ENCODE data around the gene ADGRL2. TPM values are rescaled to one million over a fixed set of nuclear protein-coding genes. Genes with fewer than 3 reads are reported as not detected.

Gene ADGRL2
- polyA plus RNA-seq, 3 donors, result not detected

DNA sequence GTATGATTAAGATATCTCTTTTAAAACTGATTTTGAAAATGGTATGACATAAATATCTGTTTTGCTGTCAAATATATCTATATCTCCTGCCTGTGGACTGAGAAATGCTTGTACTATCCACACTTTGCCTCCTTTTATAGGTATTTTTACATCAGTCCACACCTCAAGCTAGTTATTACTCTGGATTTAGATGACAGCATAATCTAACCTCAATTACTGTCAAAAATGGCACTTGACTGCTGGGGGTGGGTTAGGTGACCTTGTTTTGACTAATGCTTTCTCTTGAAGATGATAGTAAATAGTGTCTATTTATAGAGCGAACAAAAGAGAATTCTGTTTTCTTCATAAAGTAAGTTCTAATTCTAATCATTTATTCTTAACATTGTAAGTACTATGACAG lies 9.1 kb downstream of the ADGRL2 start:
- H3K9me3 Mint-ChIP-seq, result no peaks in the 10 kb centered on the region
- no peaks in the 10 kb centered on the region for H3K36me3 Mint-ChIP-seq
- Histone ChIP-seq H4K20me1 (ENCODE audit: insufficient read depth, low read length) (no peaks in the 10 kb centered on the region), H3K9me3 (replicated peaks in 1 of 2; ENCODE audit: control insufficient read depth in 1 of 2, insufficient read depth in 1 of 2, low read length in 2 of 2) (no peaks in the 10 kb centered on the region), H2AFZ (ENCODE audit: insufficient read depth, low read depth, low read length, poor library complexity, severe bottlenecking) (no peak overlapping the region), H3K36me3 (replicated peaks in 1 of 2; ENCODE audit: control insufficient read depth in 1 of 2, insufficient read depth in 2 of 2, low read length in 2 of 2) (no peaks in the 10 kb centered on the region), H3K4me3 (replicated peaks in 1 of 3; ENCODE audit: low read depth in 2 of 3, low read length in 3 of 3) (no peak overlapping the region), H3K79me2 (ENCODE audit: insufficient read depth, low read length) (no peaks in the 10 kb centered on the region), H3K27ac (ENCODE audit: low read depth in 1 of 2, low read length in 2 of 2) (no peak overlapping the region), H3K9ac (ENCODE audit: insufficient read depth, low read length, poor library complexity, severe bottlenecking) (no peak overlapping the region), H3K4me2 (replicated peaks; ENCODE audit: extremely low read depth, low read length, poor library complexity, severe bottlenecking) (no peak overlapping the region), H3K27me3 (ENCODE audit: control insufficient read depth in 2 of 2, insufficient read depth in 2 of 2, low read length in 2 of 2) (peaks cover 14 to 43% of the 10 kb centered on the region in 2 donors), H3K4me1 (ENCODE audit: control insufficient read depth in 1 of 2, insufficient read depth in 2 of 2, low read length in 2 of 2) (no peaks in the 10 kb centered on the region)
- no CpG with 5 or more reads among the region's 1 CpG for WGBS (ENCODE audit: insufficient coverage)
- H3K4me3 Mint-ChIP-seq, result no peak overlapping the region
- DNase-seq, result no peak
- no peaks in the 10 kb centered on the region for H3K4me1 Mint-ChIP-seq
- peaks cover 12 to 19% (median 17%) of the 10 kb centered on the region in 3 donors for H3K27me3 Mint-ChIP-seq (ENCODE audit: low read depth in 3 of 3)
- TF ChIP-seq, protein P1, sequence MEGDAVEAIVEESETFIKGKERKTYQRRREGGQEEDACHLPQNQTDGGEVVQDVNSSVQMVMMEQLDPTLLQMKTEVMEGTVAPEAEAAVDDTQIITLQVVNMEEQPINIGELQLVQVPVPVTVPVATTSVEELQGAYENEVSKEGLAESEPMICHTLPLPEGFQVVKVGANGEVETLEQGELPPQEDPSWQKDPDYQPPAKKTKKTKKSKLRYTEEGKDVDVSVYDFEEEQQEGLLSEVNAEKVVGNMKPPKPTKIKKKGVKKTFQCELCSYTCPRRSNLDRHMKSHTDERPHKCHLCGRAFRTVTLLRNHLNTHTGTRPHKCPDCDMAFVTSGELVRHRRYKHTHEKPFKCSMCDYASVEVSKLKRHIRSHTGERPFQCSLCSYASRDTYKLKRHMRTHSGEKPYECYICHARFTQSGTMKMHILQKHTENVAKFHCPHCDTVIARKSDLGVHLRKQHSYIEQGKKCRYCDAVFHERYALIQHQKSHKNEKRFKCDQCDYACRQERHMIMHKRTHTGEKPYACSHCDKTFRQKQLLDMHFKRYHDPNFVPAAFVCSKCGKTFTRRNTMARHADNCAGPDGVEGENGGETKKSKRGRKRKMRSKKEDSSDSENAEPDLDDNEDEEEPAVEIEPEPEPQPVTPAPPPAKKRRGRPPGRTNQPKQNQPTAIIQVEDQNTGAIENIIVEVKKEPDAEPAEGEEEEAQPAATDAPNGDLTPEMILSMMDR (IDR thresholded peaks at IDR 0.05), result no peak
- no peak overlapping the region for H3K27ac Mint-ChIP-seq
- intact Hi-C loops (cut with micrococcal nuclease), result no loop called here

DNA sequence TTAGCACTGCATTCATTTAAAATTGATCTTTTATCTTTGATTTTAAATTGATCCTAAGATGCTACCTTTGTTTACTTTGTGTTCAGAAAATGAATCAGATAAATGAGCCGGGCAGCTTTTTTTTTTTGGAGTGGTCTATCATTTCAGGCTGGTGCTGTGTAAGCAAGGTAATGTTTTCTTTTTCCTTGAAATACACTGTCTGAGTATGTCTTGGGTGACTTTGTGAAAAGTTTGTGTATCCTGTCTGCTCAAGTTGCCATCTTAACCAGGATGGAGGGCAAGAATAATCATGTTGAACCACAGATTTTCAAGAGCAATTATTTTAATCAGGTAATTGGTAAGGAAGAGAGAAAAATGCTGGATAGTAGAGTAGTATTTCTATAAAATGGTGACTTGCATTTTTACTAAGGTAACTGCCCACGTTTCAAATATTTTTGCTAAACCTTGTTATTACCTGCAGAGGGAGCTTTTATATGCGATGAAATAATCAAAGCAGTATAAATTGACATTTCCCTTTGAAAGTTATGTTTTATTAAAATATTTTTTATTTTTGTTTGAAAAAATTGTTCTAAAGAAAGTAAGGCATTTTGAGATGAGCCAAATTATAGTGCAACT lies 11.1 kb downstream of the ADGRL2 start:
- H3K4me1 ChIP-seq (ENCODE audit: control insufficient read depth in 1 of 2, insufficient read depth in 2 of 2, low read length in 2 of 2), result no peaks in the 10 kb centered on the region
- no peak overlapping the region for H2AFZ ChIP-seq (ENCODE audit: insufficient read depth, low read depth, low read length, poor library complexity, severe bottlenecking)
- no peak overlapping the region for H3K27ac ChIP-seq (ENCODE audit: low read depth in 1 of 2, low read length in 2 of 2)
- H3K4me3 ChIP-seq (replicated peaks in 1 of 3; ENCODE audit: low read depth in 2 of 3, low read length in 3 of 3), result no peak overlapping the region
- no peaks in the 10 kb centered on the region for H3K36me3 ChIP-seq (replicated peaks in 1 of 2; ENCODE audit: control insufficient read depth in 1 of 2, insufficient read depth in 2 of 2, low read length in 2 of 2)
- Mint-ChIP-seq H3K27me3 (ENCODE audit: low read depth in 3 of 3) (peaks cover 4 to 7% (median 7%) of the 10 kb centered on the region in 3 donors), H3K4me3 (no peak overlapping the region), H3K27ac (no peak overlapping the region), H3K4me1 (no peaks in the 10 kb centered on the region), H3K9me3 (no peaks in the 10 kb centered on the region), H3K36me3 (no peaks in the 10 kb centered on the region)
- H3K9ac ChIP-seq (ENCODE audit: insufficient read depth, low read length, poor library complexity, severe bottlenecking), result no peak overlapping the region
- no peaks in the 10 kb centered on the region for H3K9me3 ChIP-seq (replicated peaks in 1 of 2; ENCODE audit: control insufficient read depth in 1 of 2, insufficient read depth in 1 of 2, low read length in 2 of 2)
- H3K4me2 ChIP-seq (replicated peaks; ENCODE audit: extremely low read depth, low read length, poor library complexity, severe bottlenecking), result no peak overlapping the region
- no peak for DNase-seq
- WGBS (ENCODE audit: insufficient coverage), result 100% methylated on average over 1 of the region's 3 CpGs
- TF ChIP-seq, protein P1 (IDR thresholded peaks at IDR 0.05), result no peak
- H3K27me3 ChIP-seq (ENCODE audit: control insufficient read depth in 2 of 2, insufficient read depth in 2 of 2, low read length in 2 of 2), result peaks cover 7 to 24% of the 10 kb centered on the region in 2 donors
- no peaks in the 10 kb centered on the region for H3K79me2 ChIP-seq (ENCODE audit: insufficient read depth, low read length)
- no peaks in the 10 kb centered on the region for H4K20me1 ChIP-seq (ENCODE audit: insufficient read depth, low read length)
- intact Hi-C loops (cut with micrococcal nuclease), result no loop called here

Data from CD14-positive monocyte (primary cell).